ENCODE data around the gene LY6G5C. TPM values are rescaled to one million over a fixed set of nuclear protein-coding genes. Genes with fewer than 3 reads are reported as not detected.
A peak's percentile ranks its signal among the peaks of the same experiment; 100 is the strongest.

LY6G5C gene
- total and polyA plus RNA-seq, 9 of the 15 experiments (the other 6 are each of a cell fraction or from before 2014, with no cell fraction given) = 0.10 to 0.67 (median 0.46) TPM; not detected in 4

GRCh38 chr6:31677955-31678354, 2.9 kb downstream of the LY6G5C start (continued):
- TF ChIP-seq RNF219 (CRISPR knock-in tag; IDR thresholded peaks at IDR 0.05) (no peak), HDAC2 (IDR thresholded peaks at IDR 0.05) (no peak), ZEB2 (IDR thresholded peaks at IDR 0.05) (0 out of 2 replicates have a peak, but pooled peaks have one; percentile 13), ZBTB17 (CRISPR knock-in tag; IDR thresholded peaks at IDR 0.05) (no peak), CLOCK (CRISPR knock-in tag; IDR thresholded peaks at IDR 0.05; ENCODE audit: borderline replicate concordance) (no peak), CREBBP (IDR thresholded peaks at IDR 0.05; ENCODE audit: low read depth, low read length) (no peak), TEAD4 (IDR thresholded peaks at IDR 0.05; ENCODE audit: low read length) (no peak), TEAD4 (CRISPR knock-in tag; IDR thresholded peaks at IDR 0.05; ENCODE audit: borderline replicate concordance) (0 out of 2 replicates have a peak, but pooled peaks have one; percentile 56), ESRRA (IDR thresholded peaks at IDR 0.05; ENCODE audit: borderline replicate concordance, low read depth) (0 out of 2 replicates have a peak, but pooled peaks have one; percentile 30), PCBP1 (IDR thresholded peaks at IDR 0.05; ENCODE audit: low read depth, low read length, poor library complexity, severe bottlenecking) (no peak), MTA3 (IDR thresholded peaks at IDR 0.05; ENCODE audit: borderline replicate concordance) (0 out of 2 replicates have a peak, but pooled peaks have one; percentile 32), ZKSCAN3 (CRISPR knock-in tag; IDR thresholded peaks at IDR 0.05) (no peak), IRF1 (CRISPR knock-in tag; IDR thresholded peaks at IDR 0.05; ENCODE audit: borderline replicate concordance) (no peak), FOXA3 (CRISPR knock-in tag; conservative IDR thresholded peaks at IDR 0.05 in 1 of 2, IDR thresholded peaks at IDR 0.05 in 1 of 2) (0 out of 4 replicates have a peak, but pooled peaks of 1 of the 2 experiments have one; percentile 36), SNAPC5 (CRISPR knock-in tag; IDR thresholded peaks at IDR 0.05) (no peak), HDGF (IDR thresholded peaks at IDR 0.05) (no peak), ATF1 (CRISPR knock-in tag; IDR thresholded peaks at IDR 0.05) (no peak), ATF1 (tag; IDR thresholded peaks at IDR 0.05) (no peak), SOX6 (IDR thresholded peaks at IDR 0.05) (no peak), ARID4B (CRISPR knock-in tag; IDR thresholded peaks at IDR 0.05) (no peak)
